ENCODE data around the gene MAN2B2.

DNA sequence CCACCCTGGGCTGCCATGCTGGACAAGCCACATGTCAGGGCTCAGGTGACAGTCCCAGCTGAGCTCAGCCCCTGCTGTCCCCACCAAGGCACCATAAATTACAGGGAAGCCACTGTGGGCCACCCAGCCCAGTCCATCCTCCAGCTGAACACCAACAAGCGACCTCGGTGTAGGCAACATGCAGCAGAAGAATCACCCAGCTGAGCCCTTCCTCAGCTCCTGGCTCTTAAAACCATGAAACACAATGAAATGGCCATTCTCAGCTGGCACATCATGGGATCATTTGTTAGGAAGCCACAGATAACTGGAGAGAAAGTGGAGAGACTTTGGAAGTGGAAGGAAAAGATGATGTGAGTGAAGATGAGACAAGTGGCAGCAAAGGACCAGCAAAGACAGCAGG is 23.3 kb upstream of the MAN2B2 start:
- TF ChIP-seq, protein P1, sequence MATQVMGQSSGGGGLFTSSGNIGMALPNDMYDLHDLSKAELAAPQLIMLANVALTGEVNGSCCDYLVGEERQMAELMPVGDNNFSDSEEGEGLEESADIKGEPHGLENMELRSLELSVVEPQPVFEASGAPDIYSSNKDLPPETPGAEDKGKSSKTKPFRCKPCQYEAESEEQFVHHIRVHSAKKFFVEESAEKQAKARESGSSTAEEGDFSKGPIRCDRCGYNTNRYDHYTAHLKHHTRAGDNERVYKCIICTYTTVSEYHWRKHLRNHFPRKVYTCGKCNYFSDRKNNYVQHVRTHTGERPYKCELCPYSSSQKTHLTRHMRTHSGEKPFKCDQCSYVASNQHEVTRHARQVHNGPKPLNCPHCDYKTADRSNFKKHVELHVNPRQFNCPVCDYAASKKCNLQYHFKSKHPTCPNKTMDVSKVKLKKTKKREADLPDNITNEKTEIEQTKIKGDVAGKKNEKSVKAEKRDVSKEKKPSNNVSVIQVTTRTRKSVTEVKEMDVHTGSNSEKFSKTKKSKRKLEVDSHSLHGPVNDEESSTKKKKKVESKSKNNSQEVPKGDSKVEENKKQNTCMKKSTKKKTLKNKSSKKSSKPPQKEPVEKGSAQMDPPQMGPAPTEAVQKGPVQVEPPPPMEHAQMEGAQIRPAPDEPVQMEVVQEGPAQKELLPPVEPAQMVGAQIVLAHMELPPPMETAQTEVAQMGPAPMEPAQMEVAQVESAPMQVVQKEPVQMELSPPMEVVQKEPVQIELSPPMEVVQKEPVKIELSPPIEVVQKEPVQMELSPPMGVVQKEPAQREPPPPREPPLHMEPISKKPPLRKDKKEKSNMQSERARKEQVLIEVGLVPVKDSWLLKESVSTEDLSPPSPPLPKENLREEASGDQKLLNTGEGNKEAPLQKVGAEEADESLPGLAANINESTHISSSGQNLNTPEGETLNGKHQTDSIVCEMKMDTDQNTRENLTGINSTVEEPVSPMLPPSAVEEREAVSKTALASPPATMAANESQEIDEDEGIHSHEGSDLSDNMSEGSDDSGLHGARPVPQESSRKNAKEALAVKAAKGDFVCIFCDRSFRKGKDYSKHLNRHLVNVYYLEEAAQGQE (IDR thresholded peaks at IDR 0.05; ENCODE audit: borderline replicate concordance), result no peak
- TF ChIP-seq, protein P1 (CRISPR knock-in tag; IDR thresholded peaks at IDR 0.05; ENCODE audit: low read depth), result no peak
- no peak for TF ChIP-seq ZNF274 (IDR thresholded peaks at IDR 0.05; ENCODE audit: borderline replicate concordance, low read depth, low read length)
- TF ChIP-seq, protein P2, sequence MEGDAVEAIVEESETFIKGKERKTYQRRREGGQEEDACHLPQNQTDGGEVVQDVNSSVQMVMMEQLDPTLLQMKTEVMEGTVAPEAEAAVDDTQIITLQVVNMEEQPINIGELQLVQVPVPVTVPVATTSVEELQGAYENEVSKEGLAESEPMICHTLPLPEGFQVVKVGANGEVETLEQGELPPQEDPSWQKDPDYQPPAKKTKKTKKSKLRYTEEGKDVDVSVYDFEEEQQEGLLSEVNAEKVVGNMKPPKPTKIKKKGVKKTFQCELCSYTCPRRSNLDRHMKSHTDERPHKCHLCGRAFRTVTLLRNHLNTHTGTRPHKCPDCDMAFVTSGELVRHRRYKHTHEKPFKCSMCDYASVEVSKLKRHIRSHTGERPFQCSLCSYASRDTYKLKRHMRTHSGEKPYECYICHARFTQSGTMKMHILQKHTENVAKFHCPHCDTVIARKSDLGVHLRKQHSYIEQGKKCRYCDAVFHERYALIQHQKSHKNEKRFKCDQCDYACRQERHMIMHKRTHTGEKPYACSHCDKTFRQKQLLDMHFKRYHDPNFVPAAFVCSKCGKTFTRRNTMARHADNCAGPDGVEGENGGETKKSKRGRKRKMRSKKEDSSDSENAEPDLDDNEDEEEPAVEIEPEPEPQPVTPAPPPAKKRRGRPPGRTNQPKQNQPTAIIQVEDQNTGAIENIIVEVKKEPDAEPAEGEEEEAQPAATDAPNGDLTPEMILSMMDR (IDR thresholded peaks at IDR 0.05 in 2 of 3, conservative IDR thresholded peaks at IDR 0.05 in 1 of 3; ENCODE audit: insufficient read depth in 2 of 3, low read depth in 1 of 3, low read length in 3 of 3), result no peak
- no peak for TF ChIP-seq BHLHE40 (IDR thresholded peaks at IDR 0.05; ENCODE audit: low read length)
- no peak for TF ChIP-seq PHF8 (IDR thresholded peaks at IDR 0.05; ENCODE audit: borderline replicate concordance, low read length)
- no peak for TF ChIP-seq ZNF239 (CRISPR knock-in tag; IDR thresholded peaks at IDR 0.05)
- TF ChIP-seq, protein P3, sequence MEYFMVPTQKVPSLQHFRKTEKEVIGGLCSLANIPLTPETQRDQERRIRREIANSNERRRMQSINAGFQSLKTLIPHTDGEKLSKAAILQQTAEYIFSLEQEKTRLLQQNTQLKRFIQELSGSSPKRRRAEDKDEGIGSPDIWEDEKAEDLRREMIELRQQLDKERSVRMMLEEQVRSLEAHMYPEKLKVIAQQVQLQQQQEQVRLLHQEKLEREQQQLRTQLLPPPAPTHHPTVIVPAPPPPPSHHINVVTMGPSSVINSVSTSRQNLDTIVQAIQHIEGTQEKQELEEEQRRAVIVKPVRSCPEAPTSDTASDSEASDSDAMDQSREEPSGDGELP (CRISPR knock-in tag; IDR thresholded peaks at IDR 0.05; ENCODE audit: borderline replicate concordance), result no peak
- no peak for TF ChIP-seq POLR2A (conservative IDR thresholded peaks at IDR 0.05)
- no peak for TF ChIP-seq L3MBTL2 (IDR thresholded peaks at IDR 0.05)

All from K562 (cell line).